Peyer's patch (tissue), 4 donors: ENCODE measurements around the gene NRXN3.

Experiments used
- POLR2A ChIP-seq, 2 donors: fragments of 450-650 bp; IDR thresholded peaks; one replicate each; pipeline ENCODE4 v1.5.1; 2017; ENCODE audit warnings: antibody characterized with exemption in 2 of 2, mild to moderate bottlenecking in 2 of 2, moderate library complexity in 2 of 2
- TF ChIP-seq, protein P1 (sequence below), 6 experiments: fragments of 450-650 bp in 4 of 6; fragments of 200-600 bp in 2 of 6; sonication (generic) in 1 of 6; IDR thresholded peaks; one replicate each; pipeline ENCODE4 v1.5.1; 2017 to 2019; ENCODE audit warnings: antibody characterized with exemption in 6 of 6, mild to moderate bottlenecking in 3 of 6, moderate library complexity in 1 of 6

DNA sequence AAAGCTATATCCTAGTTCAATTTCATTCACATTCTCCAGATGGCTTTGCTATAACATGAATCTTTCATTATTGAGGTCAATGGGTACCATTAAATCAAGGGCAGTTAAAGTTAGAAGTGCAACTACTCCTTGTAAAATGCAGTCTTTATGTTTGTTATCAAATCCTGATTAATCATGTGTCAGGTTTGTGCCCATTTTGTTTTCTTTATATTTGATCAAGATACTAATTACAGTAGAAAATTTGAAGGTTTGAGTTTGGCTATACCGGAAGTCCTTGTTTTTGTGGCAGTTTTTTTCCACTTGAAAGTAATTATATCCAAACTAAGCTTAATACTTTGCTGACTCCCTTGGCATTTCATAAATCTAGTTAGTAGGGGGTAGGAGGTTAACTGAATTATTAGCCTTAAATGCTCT is 1528.1 kb downstream of the NRXN3 start:
- TF ChIP-seq, protein P1, sequence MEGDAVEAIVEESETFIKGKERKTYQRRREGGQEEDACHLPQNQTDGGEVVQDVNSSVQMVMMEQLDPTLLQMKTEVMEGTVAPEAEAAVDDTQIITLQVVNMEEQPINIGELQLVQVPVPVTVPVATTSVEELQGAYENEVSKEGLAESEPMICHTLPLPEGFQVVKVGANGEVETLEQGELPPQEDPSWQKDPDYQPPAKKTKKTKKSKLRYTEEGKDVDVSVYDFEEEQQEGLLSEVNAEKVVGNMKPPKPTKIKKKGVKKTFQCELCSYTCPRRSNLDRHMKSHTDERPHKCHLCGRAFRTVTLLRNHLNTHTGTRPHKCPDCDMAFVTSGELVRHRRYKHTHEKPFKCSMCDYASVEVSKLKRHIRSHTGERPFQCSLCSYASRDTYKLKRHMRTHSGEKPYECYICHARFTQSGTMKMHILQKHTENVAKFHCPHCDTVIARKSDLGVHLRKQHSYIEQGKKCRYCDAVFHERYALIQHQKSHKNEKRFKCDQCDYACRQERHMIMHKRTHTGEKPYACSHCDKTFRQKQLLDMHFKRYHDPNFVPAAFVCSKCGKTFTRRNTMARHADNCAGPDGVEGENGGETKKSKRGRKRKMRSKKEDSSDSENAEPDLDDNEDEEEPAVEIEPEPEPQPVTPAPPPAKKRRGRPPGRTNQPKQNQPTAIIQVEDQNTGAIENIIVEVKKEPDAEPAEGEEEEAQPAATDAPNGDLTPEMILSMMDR (IDR thresholded peaks at IDR 0.05) = no peak
- no peak for TF ChIP-seq POLR2A (IDR thresholded peaks at IDR 0.05)
